ENCODE measurements around the gene GLTPD2.

GLTPD2 gene

DNA sequence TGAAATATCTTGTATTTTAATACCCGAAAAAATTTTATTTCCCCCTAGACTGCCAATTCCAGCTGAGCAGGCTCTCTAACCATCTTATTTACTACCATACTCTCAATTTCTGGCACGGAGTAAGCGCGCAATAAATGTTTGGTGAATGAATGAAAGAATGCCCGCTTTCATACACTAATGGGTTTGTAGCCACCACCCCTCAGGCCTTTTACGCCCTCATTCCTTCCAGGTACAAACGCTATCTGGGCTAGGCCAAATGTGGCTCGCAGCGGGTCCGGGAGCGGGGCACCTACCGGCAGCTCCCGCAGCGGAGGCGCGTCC, 17.7 kb downstream of the GLTPD2 start:
- peak overlapping the region; percentile 94 for H3K4me3 ChIP-seq (ENCODE audit: insufficient read depth, low read length, poor library complexity, severe bottlenecking)
- H3F3A ChIP-seq (ENCODE audit: insufficient read depth) = 0 out of 2 replicates have a peak, but pooled peaks cover 4% of the 10 kb centered on the region
- H3K9ac ChIP-seq (ENCODE audit: low read length) = peak overlapping the region; percentile 72
- peak overlapping the region; percentile 90 for H2AFZ ChIP-seq (ENCODE audit: low read depth, low read length, severe bottlenecking)
- H4K20me1 ChIP-seq (ENCODE audit: low read depth, low read length) = no peaks in the 10 kb centered on the region
- no peaks in the 10 kb centered on the region for H3K36me3 ChIP-seq (ENCODE audit: low read length)
- TF ChIP-seq, protein P1, sequence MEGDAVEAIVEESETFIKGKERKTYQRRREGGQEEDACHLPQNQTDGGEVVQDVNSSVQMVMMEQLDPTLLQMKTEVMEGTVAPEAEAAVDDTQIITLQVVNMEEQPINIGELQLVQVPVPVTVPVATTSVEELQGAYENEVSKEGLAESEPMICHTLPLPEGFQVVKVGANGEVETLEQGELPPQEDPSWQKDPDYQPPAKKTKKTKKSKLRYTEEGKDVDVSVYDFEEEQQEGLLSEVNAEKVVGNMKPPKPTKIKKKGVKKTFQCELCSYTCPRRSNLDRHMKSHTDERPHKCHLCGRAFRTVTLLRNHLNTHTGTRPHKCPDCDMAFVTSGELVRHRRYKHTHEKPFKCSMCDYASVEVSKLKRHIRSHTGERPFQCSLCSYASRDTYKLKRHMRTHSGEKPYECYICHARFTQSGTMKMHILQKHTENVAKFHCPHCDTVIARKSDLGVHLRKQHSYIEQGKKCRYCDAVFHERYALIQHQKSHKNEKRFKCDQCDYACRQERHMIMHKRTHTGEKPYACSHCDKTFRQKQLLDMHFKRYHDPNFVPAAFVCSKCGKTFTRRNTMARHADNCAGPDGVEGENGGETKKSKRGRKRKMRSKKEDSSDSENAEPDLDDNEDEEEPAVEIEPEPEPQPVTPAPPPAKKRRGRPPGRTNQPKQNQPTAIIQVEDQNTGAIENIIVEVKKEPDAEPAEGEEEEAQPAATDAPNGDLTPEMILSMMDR (IDR thresholded peaks at IDR 0.05; ENCODE audit: insufficient read depth, low read length, poor library complexity, severe bottlenecking) = no peak
- no peak for TF ChIP-seq EZH2phosphoT487 (conservative IDR thresholded peaks at IDR 0.05; ENCODE audit: low read length)
- no peaks in the 10 kb centered on the region for H3K9me2 ChIP-seq (replicated peaks; ENCODE audit: insufficient read depth, low read length)
- H3K27ac ChIP-seq (ENCODE audit: low read depth, low read length) = no peak overlapping the region
- no peaks in the 10 kb centered on the region for H3K9me3 ChIP-seq (ENCODE audit: insufficient read depth, low read length)
- no peaks in the 10 kb centered on the region for H3K79me2 ChIP-seq (ENCODE audit: insufficient read depth, low read length)
- H3K27me3 ChIP-seq (ENCODE audit: low read length) = no peaks in the 10 kb centered on the region
- peak overlapping the region; percentile 99 for H3K4me2 ChIP-seq (ENCODE audit: low read depth, low read length, poor library complexity, severe bottlenecking)

DNA sequence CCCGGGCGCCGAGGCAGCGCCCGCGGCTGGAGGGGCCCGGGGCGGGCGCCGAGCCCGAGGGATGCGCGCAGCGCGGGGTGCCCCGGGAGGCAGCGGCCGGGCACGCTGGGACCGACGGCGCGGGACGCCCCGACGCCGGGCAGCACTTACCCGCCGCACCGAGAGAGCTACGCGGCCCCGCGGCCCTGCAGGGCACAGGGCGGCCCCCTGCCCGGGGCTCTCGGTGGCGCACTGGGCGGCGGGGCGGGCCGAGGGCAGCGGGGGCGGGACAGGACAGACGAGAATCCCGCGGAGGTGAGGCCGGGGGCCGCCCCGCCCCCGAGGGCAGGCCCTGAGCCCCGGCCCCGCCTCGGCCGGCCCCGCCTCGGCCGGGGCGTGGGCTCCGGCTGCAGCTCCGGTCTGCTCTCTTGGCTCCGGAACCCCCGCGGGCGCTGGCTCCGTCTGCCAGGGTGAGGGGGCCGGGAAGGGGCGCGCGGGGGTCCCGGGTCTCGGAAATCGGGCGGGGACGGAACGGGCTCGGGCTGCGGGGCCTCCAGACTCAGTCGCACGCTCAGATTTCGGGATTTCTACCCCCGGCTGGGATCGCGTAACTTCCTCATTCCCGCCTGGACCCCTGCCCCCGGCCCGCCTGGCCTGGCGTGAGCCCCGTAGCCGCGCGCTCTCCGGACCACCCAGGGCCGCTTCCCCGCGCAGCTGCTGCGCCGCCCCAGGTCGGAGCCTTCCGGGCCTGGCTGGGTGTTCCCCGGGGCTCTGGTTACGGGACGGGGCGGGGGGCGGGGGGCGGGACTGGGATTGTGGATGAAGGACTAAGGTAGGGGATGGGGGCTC, 18.2 kb downstream of the GLTPD2 start, which contains the start of gene PLD2:
TSS of gene PLD2 (plus strand) at position 376 of the 828 bp plus-strand sequence. CDS start 621 bp downstream, outside the sequence.
- H3K9me3 ChIP-seq (ENCODE audit: insufficient read depth, low read length) = no peaks in the 10 kb centered on the region
- no peaks in the 10 kb centered on the region for H3K9me2 ChIP-seq (replicated peaks; ENCODE audit: insufficient read depth, low read length)
- no peaks in the 10 kb centered on the region for H3K27me3 ChIP-seq (ENCODE audit: low read length)
- peak within 1 kb of the TSS; percentile 94 for H3K4me3 ChIP-seq (ENCODE audit: insufficient read depth, low read length, poor library complexity, severe bottlenecking)
- H4K20me1 ChIP-seq (ENCODE audit: low read depth, low read length) = no peaks in the 10 kb centered on the region
- peak within 1 kb of the TSS; percentile 93 for H2AFZ ChIP-seq (ENCODE audit: low read depth, low read length, severe bottlenecking)
- no peak within 1 kb of the TSS for H3K27ac ChIP-seq (ENCODE audit: low read depth, low read length)
- peak within 1 kb of the TSS; percentile 72 for H3K9ac ChIP-seq (ENCODE audit: low read length)
- peak within 1 kb of the TSS; percentile 99 for H3K4me2 ChIP-seq (ENCODE audit: low read depth, low read length, poor library complexity, severe bottlenecking)
- 0 out of 2 replicates have a peak, but pooled peaks cover 4% of the 10 kb centered on the region for H3F3A ChIP-seq (ENCODE audit: insufficient read depth)
- TF ChIP-seq EZH2phosphoT487 (conservative IDR thresholded peaks at IDR 0.05; ENCODE audit: low read length) = no peak
- TF ChIP-seq, protein P1 (IDR thresholded peaks at IDR 0.05; ENCODE audit: insufficient read depth, low read length, poor library complexity, severe bottlenecking) = no peak
- H3K36me3 ChIP-seq (ENCODE audit: low read length) = no peaks in the 10 kb centered on the region
- H3K79me2 ChIP-seq (ENCODE audit: insufficient read depth, low read length) = no peaks in the 10 kb centered on the region

DNA sequence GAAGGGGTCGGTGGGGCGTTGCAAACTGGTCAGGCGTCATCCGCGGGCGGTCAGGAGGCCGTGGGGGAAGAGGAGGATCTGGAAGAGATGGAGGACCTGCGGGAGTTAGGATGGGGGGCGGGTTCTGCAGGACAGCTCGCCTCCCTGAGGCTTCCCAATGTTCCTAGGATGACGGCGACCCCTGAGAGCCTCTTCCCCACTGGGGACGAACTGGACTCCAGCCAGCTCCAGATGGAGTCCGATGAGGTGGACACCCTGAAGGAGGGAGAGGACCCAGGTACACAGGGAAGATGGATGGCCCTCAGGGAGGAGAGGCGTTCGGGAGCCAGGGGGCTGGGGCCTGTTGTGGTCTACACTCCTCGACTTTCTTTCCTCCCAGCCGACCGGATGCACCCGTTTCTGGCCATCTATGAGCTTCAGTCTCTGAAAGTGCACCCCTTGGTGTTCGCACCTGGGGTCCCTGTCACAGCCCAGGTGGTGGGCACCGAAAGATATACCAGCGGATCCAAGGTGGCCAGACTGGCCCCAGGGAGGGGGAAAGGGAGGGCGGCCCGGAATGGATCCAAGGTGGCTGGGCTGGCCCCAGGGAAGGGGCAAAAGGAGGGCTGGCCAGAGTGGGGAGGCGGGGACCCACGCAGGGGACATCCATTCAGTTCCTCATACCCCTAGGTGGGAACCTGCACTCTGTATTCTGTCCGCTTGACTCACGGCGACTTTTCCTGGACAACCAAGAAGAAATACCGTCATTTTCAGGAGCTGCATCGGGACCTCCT, 19.0 kb downstream of the GLTPD2 start:
- H3K9ac ChIP-seq (ENCODE audit: low read length) = peak overlapping the region; percentile 72
- H2AFZ ChIP-seq (ENCODE audit: low read depth, low read length, severe bottlenecking) = no peak overlapping the region
- H4K20me1 ChIP-seq (ENCODE audit: low read depth, low read length) = no peaks in the 10 kb centered on the region
- no peak overlapping the region for H3K27ac ChIP-seq (ENCODE audit: low read depth, low read length)
- TF ChIP-seq EZH2phosphoT487 (conservative IDR thresholded peaks at IDR 0.05; ENCODE audit: low read length) = no peak
- TF ChIP-seq, protein P1 (IDR thresholded peaks at IDR 0.05; ENCODE audit: insufficient read depth, low read length, poor library complexity, severe bottlenecking) = no peak
- H3K9me2 ChIP-seq (replicated peaks; ENCODE audit: insufficient read depth, low read length) = no peaks in the 10 kb centered on the region
- peak overlapping the region; percentile 99 for H3K4me2 ChIP-seq (ENCODE audit: low read depth, low read length, poor library complexity, severe bottlenecking)
- peak overlapping the region; percentile 94 for H3K4me3 ChIP-seq (ENCODE audit: insufficient read depth, low read length, poor library complexity, severe bottlenecking)
- no peaks in the 10 kb centered on the region for H3K79me2 ChIP-seq (ENCODE audit: insufficient read depth, low read length)
- H3K27me3 ChIP-seq (ENCODE audit: low read length) = no peaks in the 10 kb centered on the region
- 0 out of 2 replicates have a peak, but pooled peaks cover 4% of the 10 kb centered on the region for H3F3A ChIP-seq (ENCODE audit: insufficient read depth)
- H3K9me3 ChIP-seq (ENCODE audit: insufficient read depth, low read length) = no peaks in the 10 kb centered on the region
- no peaks in the 10 kb centered on the region for H3K36me3 ChIP-seq (ENCODE audit: low read length)
